Endodermal cell (in vitro differentiated cells): Measurements from ENCODE around the gene ANKRD65. TPM values are rescaled to one million over a fixed set of nuclear protein-coding genes. Genes with fewer than 3 reads are reported as not detected.

ENCODE experiments used
- DNase-seq: peaks from one replicate; pipeline ENCODE4 v3.0.0-alpha.2; 2017
- H3K27ac ChIP-seq: 2 replicates; pipeline ENCODE4 v1.5.1; 2013; ENCODE audit warnings: mild to moderate bottlenecking, low read depth, low read length, moderate library complexity
- H3K27me3 ChIP-seq: 2 replicates; pipeline ENCODE4 v1.6.1; 2013; ENCODE audit warnings: mild to moderate bottlenecking, low read length, moderate library complexity; ENCODE audit not compliant: insufficient read depth, control insufficient read depth, poor library complexity, severe bottlenecking
- H3K36me3 ChIP-seq: 2 replicates; pipeline ENCODE4 v1.7.0; 2013; ENCODE audit warnings: mild to moderate bottlenecking, low read length, moderate library complexity; ENCODE audit not compliant: control insufficient read depth, insufficient read depth
- H3K4me1 ChIP-seq: one replicate; pipeline ENCODE4 v1.7.0; 2013; ENCODE audit warnings: low read length; ENCODE audit not compliant: control insufficient read depth, insufficient read depth
- H3K4me3 ChIP-seq: 2 replicates; pipeline ENCODE4 v1.5.1; 2013; ENCODE audit warnings: mild to moderate bottlenecking, low read length, moderate library complexity
- H3K9ac ChIP-seq: 2 replicates; pipeline ENCODE4 v1.6.1; 2013; ENCODE audit warnings: mild to moderate bottlenecking, low read length, moderate library complexity; ENCODE audit not compliant: poor library complexity, severe bottlenecking; ENCODE audit errors: extremely low read depth
- H3K9me3 ChIP-seq: 2 replicates; pipeline ENCODE4 v1.6.1; 2013; ENCODE audit warnings: mild to moderate bottlenecking, low read length, moderate library complexity; ENCODE audit not compliant: control insufficient read depth
- H3K27ac Mint-ChIP-seq: 2 replicates; pipeline ENCODE4 v1.8.0; 2020; ENCODE audit warnings: mixed read lengths
- H3K27me3 Mint-ChIP-seq: 2 replicates; pipeline ENCODE4 v1.8.0; 2021; ENCODE audit warnings: mild to moderate bottlenecking, mixed read lengths; ENCODE audit not compliant: insufficient read depth
- H3K36me3 Mint-ChIP-seq: 2 replicates; pipeline ENCODE4 v1.8.0; 2020; ENCODE audit warnings: low read depth, mixed read lengths
- H3K4me1 Mint-ChIP-seq: 2 replicates; pipeline ENCODE4 v1.8.0; 2020; ENCODE audit warnings: mixed read lengths
- H3K4me3 Mint-ChIP-seq: 2 replicates; pipeline ENCODE4 v1.8.0; 2020; ENCODE audit warnings: mild to moderate bottlenecking, moderate library complexity, mixed read lengths
- H3K9me3 Mint-ChIP-seq: 2 replicates; pipeline ENCODE4 v1.8.0; 2020; ENCODE audit warnings: mild to moderate bottlenecking, mixed read lengths
- CTCF ChIP-seq: fragments of 200-600 bp; sonication (generic); conservative IDR thresholded peaks from 2 replicates; pipeline ENCODE4 v1.5.0; 2021; ENCODE audit warnings: antibody characterized with exemption, mild to moderate bottlenecking
- WGBS, 2 experiments: methylation state at CpG; one replicate each; pipeline versions ENCODE4 v1.1.5 to v1.1.7; 2013; ENCODE audit warnings: missing lambda C conversion rate in 2 of 2, mixed read lengths in 1 of 2; ENCODE audit not compliant: insufficient coverage in 1 of 2, insufficient read length in 1 of 2; 5-methylcytosine and 5-hydroxymethylcytosine counted together
- total RNA-seq, 2 donors: library from RNA; stranded (reverse); fragmentation: NEBNext Ultra II Directional in 1 of 2; extraction: Animal tissue kit (Norgen Biotek cat#: 25700) in 1 of 2; gene quantifications; 2 replicates in 1 of 2; 3 replicates in 1 of 2; pipeline ENCODE4 v1.2.1, GENCODE V29; 2021

Gene ANKRD65
- total RNA-seq, 2 donors from 2014 or later, result 1.6 TPM

- H3K9me3 ChIP-seq, result no peaks in the 10 kb centered on the region
- H3K4me3 Mint-ChIP-seq, result no peak overlapping the region
- no peak for DNase-seq
- peaks cover 3% of the 10 kb centered on the region for H3K9me3 Mint-ChIP-seq
- no peaks in the 10 kb centered on the region for H3K36me3 ChIP-seq
- peaks cover 12% of the 10 kb centered on the region for H3K4me1 Mint-ChIP-seq
- no peak for TF ChIP-seq CTCF
- no peak overlapping the region for H3K27ac ChIP-seq
- no peak overlapping the region for H3K4me3 ChIP-seq
- H3K27me3 ChIP-seq, result no peaks in the 10 kb centered on the region
- no peak overlapping the region for H3K27ac Mint-ChIP-seq
- peaks cover 5% of the 10 kb centered on the region for H3K27me3 Mint-ChIP-seq
- peaks cover 13% of the 10 kb centered on the region for H3K4me1 ChIP-seq
- WGBS, 2 experiments, result 92 to 96% methylated on average over 14 to 15 of the region's 15 CpGs
- H3K9ac ChIP-seq, result no peak overlapping the region
- H3K36me3 Mint-ChIP-seq, result no peaks in the 10 kb centered on the region
Observed at GRCh38 chr1:1424707-1425106, 3.6 kb upstream of the ANKRD65 start.

GRCh38 chr1:1423245-1423597, 2.1 kb upstream of the ANKRD65 start:
- Histone ChIP-seq H3K9ac (no peak overlapping the region), H3K27ac (no peak overlapping the region), H3K9me3 (no peaks in the 10 kb centered on the region), H3K27me3 (no peaks in the 10 kb centered on the region), H3K4me3 (no peak overlapping the region), H3K4me1 (peaks cover 13% of the 10 kb centered on the region), H3K36me3 (no peaks in the 10 kb centered on the region)
- DNase-seq, result no peak
- 96% methylated on average over 6 to 7 of the region's 7 CpGs for WGBS, 2 experiments
- no peaks in the 10 kb centered on the region for H3K36me3 Mint-ChIP-seq
- H3K4me1 Mint-ChIP-seq, result peaks cover 13% of the 10 kb centered on the region
- no peaks in the 10 kb centered on the region for H3K9me3 Mint-ChIP-seq
- H3K27ac Mint-ChIP-seq, result peak overlapping the region; percentile 86
- TF ChIP-seq CTCF, result no peak
- H3K4me3 Mint-ChIP-seq, result no peak overlapping the region
- H3K27me3 Mint-ChIP-seq, result peaks cover 5% of the 10 kb centered on the region

GRCh38 chr1:1422465-1423244, 1.6 kb upstream of the ANKRD65 start:
- H3K4me1 ChIP-seq, result peaks cover 13% of the 10 kb centered on the region
- H3K36me3 ChIP-seq, result no peaks in the 10 kb centered on the region
- 83 to 84% methylated on average over 22 to 29 of the region's 29 CpGs for WGBS, 2 experiments
- no peak for TF ChIP-seq CTCF
- Mint-ChIP-seq H3K4me1 (peaks cover 13% of the 10 kb centered on the region), H3K27me3 (peaks cover 7% of the 10 kb centered on the region), H3K9me3 (no peaks in the 10 kb centered on the region), H3K27ac (peak overlapping the region; percentile 86), H3K36me3 (no peaks in the 10 kb centered on the region), H3K4me3 (no peak overlapping the region)
- H3K27me3 ChIP-seq, result no peaks in the 10 kb centered on the region
- no peaks in the 10 kb centered on the region for H3K9me3 ChIP-seq
- peak; percentile 85 for DNase-seq
- H3K27ac ChIP-seq, result no peak overlapping the region
- no peak overlapping the region for H3K4me3 ChIP-seq
- H3K9ac ChIP-seq, result no peak overlapping the region
